BLaER1 treated with 17β-estradiol and CSF1 and Interleukin-3, amounts not matched to agents 10 nM and 100 nM (cell line): ENCODE results near the gene CORO2B.

Experiments used
- H3K27ac ChIP-seq, 11 experiments: shearing (Covaris generic); formaldehyde crosslinking; 2 replicates each; pipeline ENCODE4 v1.8.1; 2022
- H3K27me3 ChIP-seq, 11 experiments: shearing (Covaris generic); formaldehyde crosslinking; 2 replicates each; pipeline ENCODE4 v1.8.1; 2022
- H3K36me3 ChIP-seq, 11 experiments: shearing (Covaris generic); formaldehyde crosslinking; 2 replicates each; pipeline ENCODE4 v1.8.1; 2022
- H3K4me1 ChIP-seq, 10 experiments: shearing (Covaris generic); formaldehyde crosslinking; 2 replicates each; pipeline ENCODE4 v1.8.1; 2022
- H3K4me2 ChIP-seq, 11 experiments: shearing (Covaris generic); formaldehyde crosslinking; 2 replicates each; pipeline ENCODE4 v1.8.1; 2022
- H3K4me3 ChIP-seq, 10 experiments: shearing (Covaris generic); formaldehyde crosslinking; 2 replicates each; pipeline ENCODE4 v1.8.1; 2022
- H3K9ac ChIP-seq, 11 experiments: shearing (Covaris generic); formaldehyde crosslinking; 2 replicates each; pipeline ENCODE4 v1.8.1; 2022
- H3K9me3 ChIP-seq, 11 experiments: shearing (Covaris generic); formaldehyde crosslinking; replicated peaks in 1 of 11; 2 replicates each; pipeline ENCODE4 v1.8.1; 2022
- H4K20me1 ChIP-seq, 11 experiments: shearing (Covaris generic); formaldehyde crosslinking; 2 replicates each; pipeline ENCODE4 v1.8.1; 2022
- Cebpa-rat ChIP-seq, 11 experiments: shearing (Covaris generic); IDR thresholded peaks; 2 replicates each; pipeline ENCODE4 v1.8.1; 2022

CORO2B gene

GRCh38 chr15:68633231-68634121 is 54.7 kb downstream of the CORO2B start:
- peak overlapping the region in 2 of 11 experiments; percentile 24 to 56; a peak in 3 of 22 replicates for H3K9ac ChIP-seq
- H3K36me3 ChIP-seq: no peaks in the 10 kb centered on the region
- TF ChIP-seq Cebpa-rat (IDR thresholded peaks at IDR 0.05): no peak
- peaks cover 0 to 22% (median 0%) of the 10 kb centered on the region in 11 experiments; a peak in 3 of 22 replicates for H3K27me3 ChIP-seq
- peaks cover 0 to 9% (median 0%) of the 10 kb centered on the region in 11 experiments; a peak in 4 of 22 replicates for H4K20me1 ChIP-seq
- peak overlapping the region; percentile 25 to 95 (median 82) for H3K4me2 ChIP-seq
- no peaks in the 10 kb centered on the region for H3K9me3 ChIP-seq
- peaks cover 65 to 100% (median 99%) of the 10 kb centered on the region in 10 experiments for H3K4me1 ChIP-seq
- H3K4me3 ChIP-seq: no peak overlapping the region
- H3K27ac ChIP-seq: peak overlapping the region in 4 of 11 experiments; percentile 17 to 35 (median 34); a peak in 6 of 22 replicates

DNA sequence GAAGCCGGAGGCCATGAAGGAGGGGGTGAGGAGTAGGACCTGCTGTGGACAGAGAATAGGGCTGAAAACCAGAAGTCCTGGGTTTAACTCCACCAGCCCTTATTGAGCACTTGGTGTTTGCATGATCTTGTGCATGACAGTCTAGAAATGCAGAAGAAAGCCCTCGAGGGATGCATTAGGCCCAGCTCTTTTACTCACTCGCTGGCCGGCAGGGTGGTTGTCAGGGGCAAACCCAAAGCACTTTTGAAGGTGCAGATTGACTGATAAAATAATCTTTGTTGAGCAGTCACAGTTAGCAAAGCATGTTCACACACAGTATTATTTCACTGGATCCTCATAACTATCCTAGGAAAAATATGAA is 55.3 kb downstream of the CORO2B start:
- H3K36me3 ChIP-seq: no peaks in the 10 kb centered on the region
- peaks cover 65 to 100% (median 99%) of the 10 kb centered on the region in 10 experiments for H3K4me1 ChIP-seq
- H3K4me3 ChIP-seq: no peak overlapping the region
- peak overlapping the region in 4 of 11 experiments; percentile 17 to 49 (median 34); a peak in 4 of 22 replicates for H3K27ac ChIP-seq
- TF ChIP-seq Cebpa-rat (IDR thresholded peaks at IDR 0.05): no peak
- H3K9ac ChIP-seq: peak overlapping the region in 2 of 11 experiments; percentile 24 to 56; a peak in 2 of 22 replicates
- peaks cover 0 to 17% (median 0%) of the 10 kb centered on the region in 11 experiments; a peak in 3 of 22 replicates for H3K27me3 ChIP-seq
- no peaks in the 10 kb centered on the region for H3K9me3 ChIP-seq
- peaks cover 0 to 9% (median 0%) of the 10 kb centered on the region in 11 experiments; a peak in 4 of 22 replicates for H4K20me1 ChIP-seq
- H3K4me2 ChIP-seq: peak overlapping the region; percentile 25 to 95 (median 82); a peak in 20 of 22 replicates

DNA sequence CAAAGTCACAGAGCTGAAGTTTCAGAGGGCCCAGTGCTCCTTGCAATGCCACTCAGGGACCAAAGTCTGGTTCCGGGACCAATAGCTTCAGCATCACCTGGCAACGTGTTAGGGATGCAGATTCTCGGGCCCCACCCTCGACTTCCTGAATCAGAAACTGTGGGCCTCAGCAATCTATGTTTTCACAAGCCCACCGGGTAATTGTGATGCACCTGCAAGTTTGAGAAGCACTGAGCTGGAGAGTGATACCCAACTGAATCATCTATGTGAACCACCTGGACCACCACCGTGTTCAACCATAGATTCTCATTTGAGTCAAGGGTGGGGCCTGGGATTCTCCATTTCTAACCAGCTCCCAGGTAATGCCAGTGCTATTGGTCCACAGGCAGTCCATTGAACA is 55.7 kb downstream of the CORO2B start:
- no peaks in the 10 kb centered on the region for H3K36me3 ChIP-seq

DNA sequence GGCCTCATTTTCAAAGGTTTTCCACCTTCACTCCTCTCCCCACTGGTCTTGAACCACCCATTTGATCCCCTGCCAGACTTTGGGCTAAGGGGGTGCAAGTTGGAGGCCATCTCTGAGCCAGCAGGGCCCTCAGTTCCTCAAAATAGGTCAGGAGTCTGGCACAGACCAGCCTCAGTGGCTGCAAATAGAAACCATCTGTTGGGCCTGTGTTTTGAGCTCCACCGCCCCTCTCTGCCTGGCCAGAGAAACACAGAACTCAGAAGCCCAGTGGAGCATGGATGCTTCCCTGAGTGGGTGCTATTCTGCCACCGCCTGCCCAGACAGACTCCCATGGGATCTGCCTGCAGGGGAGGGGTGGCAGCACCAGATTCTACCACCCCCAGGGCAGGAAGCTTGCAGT is 56.3 kb downstream of the CORO2B start:
- H3K27me3 ChIP-seq: peaks cover 0 to 7% (median 0%) of the 10 kb centered on the region in 11 experiments; a peak in 2 of 22 replicates
- peaks cover 55 to 100% (median 99%) of the 10 kb centered on the region in 10 experiments for H3K4me1 ChIP-seq
- H3K4me3 ChIP-seq: peak overlapping the region in 1 of 10 experiments; percentile 14; a peak in 1 of 20 replicates
- H3K36me3 ChIP-seq: no peaks in the 10 kb centered on the region
- no peak for TF ChIP-seq Cebpa-rat (IDR thresholded peaks at IDR 0.05)
- H4K20me1 ChIP-seq: peaks cover 0 to 9% (median 0%) of the 10 kb centered on the region in 11 experiments; a peak in 3 of 22 replicates
- peak overlapping the region in 6 of 11 experiments; percentile 12 to 49 (median 32); a peak in 9 of 22 replicates for H3K27ac ChIP-seq
- no peaks in the 10 kb centered on the region for H3K9me3 ChIP-seq
- peak overlapping the region in 4 of 11 experiments; percentile 21 to 42 (median 30); a peak in 6 of 22 replicates for H3K9ac ChIP-seq
- H3K4me2 ChIP-seq: peak overlapping the region; percentile 31 to 95 (median 82)

More for the DNA sequence above, 55.7 kb downstream of the CORO2B start:
- H3K9ac ChIP-seq: peak overlapping the region in 1 of 11 experiments; percentile 21; a peak in 1 of 22 replicates
- peak overlapping the region; percentile 31 to 95 (median 82) for H3K4me2 ChIP-seq
- TF ChIP-seq Cebpa-rat (IDR thresholded peaks at IDR 0.05): no peak
- peaks cover 61 to 100% (median 99%) of the 10 kb centered on the region in 10 experiments for H3K4me1 ChIP-seq
- H3K4me3 ChIP-seq: peak overlapping the region in 1 of 10 experiments; percentile 14; a peak in 1 of 20 replicates
- H3K9me3 ChIP-seq: no peaks in the 10 kb centered on the region
- H4K20me1 ChIP-seq: peaks cover 0 to 9% (median 0%) of the 10 kb centered on the region in 11 experiments; a peak in 4 of 22 replicates
- peak overlapping the region in 5 of 11 experiments; percentile 12 to 49 (median 34); a peak in 6 of 22 replicates for H3K27ac ChIP-seq
- peaks cover 0 to 13% (median 0%) of the 10 kb centered on the region in 11 experiments; a peak in 2 of 22 replicates for H3K27me3 ChIP-seq

- Histone ChIP-seq H3K4me3 (no peak overlapping the region), H3K9me3 (no peaks in the 10 kb centered on the region), H4K20me1 (peaks cover 0 to 16% (median 0%) of the 10 kb centered on the region in 11 experiments; a peak in 3 of 22 replicates), H3K36me3 (no peaks in the 10 kb centered on the region), H3K4me1 (peaks cover 53 to 100% (median 99%) of the 10 kb centered on the region in 10 experiments), H3K27me3 (no peaks in the 10 kb centered on the region), H3K4me2 (peak overlapping the region in 10 of 11 experiments; percentile 31 to 95 (median 84); a peak in 19 of 22 replicates), H3K27ac (peak overlapping the region in 1 of 11 experiments; percentile 40; a peak in 2 of 22 replicates), H3K9ac (no peak overlapping the region; a peak in 1 of 22 replicates)
- TF ChIP-seq Cebpa-rat (IDR thresholded peaks at IDR 0.05): no peak
Measured at GRCh38 chr15:68636256-68636655, 57.5 kb downstream of the CORO2B start.

- peak overlapping the region in 10 of 11 experiments; percentile 6 to 95 (median 84); a peak in 19 of 22 replicates for H3K4me2 ChIP-seq
- H3K27me3 ChIP-seq: no peaks in the 10 kb centered on the region
- H3K9me3 ChIP-seq: no peaks in the 10 kb centered on the region
- no peaks in the 10 kb centered on the region for H3K36me3 ChIP-seq
- H3K27ac ChIP-seq: peak overlapping the region in 2 of 11 experiments; percentile 36 to 43; a peak in 1 of 22 replicates
- TF ChIP-seq Cebpa-rat (IDR thresholded peaks at IDR 0.05): no peak
- H4K20me1 ChIP-seq: peaks cover 0 to 23% (median 0%) of the 10 kb centered on the region in 11 experiments; a peak in 3 of 22 replicates
- H3K4me1 ChIP-seq: peaks cover 50 to 99% (median 98%) of the 10 kb centered on the region in 10 experiments
- H3K4me3 ChIP-seq: no peak overlapping the region
- peak overlapping the region in 3 of 11 experiments; percentile 16 to 21 (median 16); a peak in 3 of 22 replicates for H3K9ac ChIP-seq
Measured at GRCh38 chr15:68637767-68638404, 59.1 kb downstream of the CORO2B start.

DNA sequence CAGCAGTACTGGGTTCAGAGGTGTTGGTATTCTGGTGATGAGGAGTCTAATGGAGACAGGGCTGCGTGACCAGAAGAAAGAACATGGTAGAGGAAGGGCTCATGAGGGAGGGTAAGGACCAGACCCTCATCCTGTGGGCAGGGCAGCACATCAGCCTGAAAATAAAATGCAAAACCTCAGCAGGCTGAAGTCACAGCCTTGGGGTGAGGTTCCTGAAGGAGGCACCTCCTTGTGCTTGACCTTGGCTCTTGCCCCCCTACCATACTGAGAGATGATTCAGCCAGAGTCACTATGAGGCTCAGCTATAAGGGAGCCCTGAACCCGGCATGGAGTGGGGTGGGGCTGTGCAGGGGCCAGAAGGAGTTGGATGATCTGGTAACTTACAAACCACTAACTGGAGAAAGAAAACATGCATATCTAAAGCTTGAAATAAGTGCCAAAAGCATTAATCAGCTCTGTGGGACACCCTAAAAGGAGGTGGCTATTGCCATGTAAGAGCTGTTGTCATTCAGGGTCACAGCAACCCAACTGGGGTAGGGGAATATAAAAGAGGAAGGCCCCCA is 60.2 kb downstream of the CORO2B start:
- no peak for TF ChIP-seq Cebpa-rat (IDR thresholded peaks at IDR 0.05)
- Histone ChIP-seq H3K27me3 (no peaks in the 10 kb centered on the region), H3K9ac (no peak overlapping the region), H3K36me3 (no peaks in the 10 kb centered on the region), H4K20me1 (peaks cover 0 to 23% (median 0%) of the 10 kb centered on the region in 11 experiments; a peak in 2 of 22 replicates), H3K27ac (no peak overlapping the region), H3K4me1 (peaks cover 38 to 92% (median 87%) of the 10 kb centered on the region in 10 experiments), H3K4me3 (no peak overlapping the region), H3K4me2 (peak overlapping the region in 8 of 11 experiments; percentile 31 to 95 (median 66); a peak in 14 of 22 replicates), H3K9me3 (no peaks in the 10 kb centered on the region)
